HG03095 (cell line): ENCODE results near the gene DOCK1.

ENCODE experiments used
- ATAC-seq: cut with Tn5 transposase; IDR thresholded peaks from one replicate; pipeline ENCODE4 v1.9.1; 2021; ENCODE audit warnings: moderate library complexity; ENCODE audit not compliant: unreplicated experiment

Gene DOCK1

DNA sequence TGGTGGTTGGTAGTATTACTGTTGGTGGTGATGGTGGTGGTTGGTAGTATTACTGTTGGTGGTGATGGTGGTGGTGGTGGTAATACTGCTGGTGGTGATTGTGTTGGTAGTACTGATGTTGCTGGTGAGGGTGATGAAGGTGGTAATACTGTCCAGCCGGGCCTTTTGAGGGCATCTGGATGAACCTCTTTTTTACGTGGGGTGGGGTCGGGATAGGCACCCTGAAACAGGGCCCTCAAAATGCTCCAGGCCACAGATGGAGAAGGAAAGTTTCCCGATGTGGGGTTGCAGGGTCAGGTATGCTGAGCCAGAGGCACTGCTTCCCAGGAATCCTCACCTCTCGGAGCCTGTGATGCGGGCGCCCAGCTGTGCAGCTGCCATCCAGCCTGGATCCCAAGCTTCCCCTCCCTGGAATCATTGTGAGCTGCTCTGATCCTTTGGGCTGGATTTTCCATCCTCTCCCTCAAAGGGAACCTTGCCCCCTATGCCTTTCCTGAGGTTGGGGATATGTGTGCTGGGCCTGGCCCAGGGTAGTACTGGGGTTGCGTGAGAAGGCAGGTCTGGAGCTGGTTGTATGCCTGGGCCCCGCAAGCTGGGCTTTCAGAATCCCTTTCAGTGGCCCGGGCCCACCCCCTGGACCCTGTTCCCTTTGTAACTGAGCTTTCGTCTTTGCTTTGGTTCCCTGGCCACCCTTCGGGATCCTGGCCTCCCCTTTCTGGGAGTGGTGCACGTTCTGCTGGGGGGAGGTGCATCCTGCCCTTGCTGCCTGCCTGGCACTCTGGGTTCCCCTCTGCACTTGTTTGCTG lies 43.3 kb downstream of the DOCK1 start:
- no peak for ATAC-seq

DNA sequence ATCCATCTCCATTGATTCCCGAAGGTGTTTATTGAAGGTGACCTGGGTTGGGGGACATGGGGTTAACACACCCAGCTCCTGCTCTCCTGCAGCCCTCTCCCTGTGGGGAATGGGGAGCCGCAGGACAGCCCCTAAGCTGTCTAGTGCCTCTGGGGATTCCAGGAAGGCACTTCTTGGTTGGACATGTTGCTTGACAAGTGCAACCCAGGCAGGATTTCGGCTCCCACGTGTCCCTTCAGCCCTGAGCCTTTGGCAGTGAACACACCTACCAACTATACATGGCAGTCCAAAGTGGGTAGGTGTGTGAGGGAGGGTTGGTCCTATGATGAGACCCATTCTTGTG lies 43.9 kb downstream of the DOCK1 start:
- no peak for ATAC-seq

DNA sequence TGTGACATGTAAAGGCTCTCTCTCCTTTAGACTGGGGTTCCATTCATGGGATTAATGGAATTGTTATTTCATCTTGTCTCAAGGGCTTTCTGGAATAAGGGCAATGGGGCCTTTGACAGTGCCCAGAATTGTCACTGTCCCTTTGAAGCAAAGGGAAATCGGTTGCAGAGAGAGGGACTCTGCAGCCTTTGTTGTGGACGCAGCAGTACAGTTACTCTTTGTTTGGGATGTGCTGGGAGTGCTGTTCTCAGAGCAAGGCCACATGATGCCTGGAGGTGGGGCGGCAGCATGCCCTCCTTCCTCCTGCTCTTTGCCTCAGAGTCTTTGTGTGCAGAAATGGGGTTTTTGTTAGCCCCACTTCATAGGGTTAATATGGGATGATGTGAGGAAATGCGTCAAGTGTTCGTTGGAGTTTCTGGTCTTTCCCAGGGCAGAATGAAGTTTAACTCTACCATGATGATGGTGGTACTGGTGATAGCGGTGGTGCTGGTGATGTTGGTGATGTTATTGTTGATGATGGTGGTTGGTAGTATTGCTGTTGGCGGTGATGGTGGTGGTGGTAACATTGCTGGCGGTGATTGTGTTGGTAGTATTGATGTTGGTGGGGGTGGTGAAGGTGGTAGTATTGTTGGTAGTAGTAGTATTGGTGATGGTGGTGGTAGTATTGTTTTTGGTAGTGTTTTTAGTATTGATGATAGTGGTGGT lies 45.3 kb downstream of the DOCK1 start:
- no peak for ATAC-seq

DNA sequence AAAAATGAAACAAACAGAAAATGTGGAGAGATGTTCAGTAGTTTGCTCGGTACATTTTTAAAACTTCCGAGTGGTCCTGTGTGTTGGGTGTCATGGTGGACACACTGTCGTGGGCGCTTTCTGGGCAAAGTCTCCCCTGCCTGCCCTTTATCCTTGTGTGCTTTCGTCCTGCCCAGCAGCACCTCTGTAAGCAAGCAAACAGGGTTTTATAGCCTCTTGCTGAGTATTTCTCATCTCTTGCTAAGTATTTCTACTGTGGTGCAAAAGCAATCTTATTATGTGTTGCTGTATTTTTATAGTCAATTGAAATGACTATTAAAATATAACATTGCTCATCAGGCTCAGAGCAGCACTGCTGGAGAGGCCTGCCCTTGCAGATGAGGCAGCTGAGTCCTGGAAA lies 48.7 kb downstream of the DOCK1 start:
- no peak for ATAC-seq

DNA sequence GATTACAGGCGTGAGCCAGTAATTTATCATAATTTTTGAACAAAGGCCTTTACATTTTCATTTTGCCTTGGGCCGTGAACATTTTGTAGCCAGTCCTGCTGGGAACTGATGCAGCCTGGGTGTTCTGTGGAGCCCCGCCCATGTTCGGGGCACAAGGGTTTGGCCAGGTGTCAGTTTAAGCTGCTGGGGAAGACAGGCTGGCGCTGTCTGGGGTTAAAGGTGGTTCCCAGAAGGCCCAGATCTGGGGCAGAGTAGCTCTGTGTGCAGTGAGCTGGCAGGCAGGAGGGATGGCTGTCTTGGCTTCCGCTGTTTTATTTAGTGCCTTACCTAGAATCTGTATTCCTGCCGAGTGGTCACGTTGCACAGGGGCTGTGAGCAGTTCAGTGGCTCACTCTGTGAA lies 50.2 kb downstream of the DOCK1 start:
- no peak for ATAC-seq

DNA sequence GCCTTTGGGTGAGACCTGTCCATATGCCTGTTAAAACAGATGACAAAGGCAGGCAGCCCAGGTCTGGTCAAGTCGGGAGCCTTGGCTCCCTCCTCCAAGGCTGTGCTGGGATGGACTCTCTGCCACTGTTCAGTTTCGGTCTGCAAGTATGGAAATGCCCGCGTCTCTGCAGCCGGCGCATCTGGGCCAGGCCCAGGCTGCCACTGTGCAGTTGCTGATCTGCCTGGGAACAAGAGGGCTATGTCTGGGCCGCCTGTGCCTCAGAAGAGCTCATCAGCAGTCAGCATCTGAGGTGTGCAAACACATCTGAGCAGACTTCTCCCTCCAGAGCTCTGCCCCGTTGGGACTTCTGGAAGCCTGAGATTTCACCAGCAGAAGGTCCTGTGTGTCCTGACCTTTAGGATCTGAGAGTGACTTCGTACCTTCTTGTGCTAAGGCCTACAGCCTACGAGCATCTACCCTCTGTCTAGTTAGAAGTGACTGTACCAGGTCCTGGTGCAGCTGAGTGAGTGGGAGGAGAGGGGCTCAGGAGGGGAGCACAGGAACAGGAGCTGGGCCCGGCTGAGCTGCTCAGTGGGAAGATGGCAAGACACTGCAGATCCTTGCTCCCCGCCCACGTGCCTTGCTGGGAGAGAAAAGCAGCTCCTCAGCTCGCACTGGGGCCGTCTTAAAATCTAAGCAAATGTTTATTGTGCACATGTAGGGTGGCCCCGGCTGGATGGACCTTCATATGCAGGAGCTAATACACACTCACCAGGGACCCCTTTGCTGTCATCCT lies 50.9 kb downstream of the DOCK1 start:
- no peak for ATAC-seq

DNA sequence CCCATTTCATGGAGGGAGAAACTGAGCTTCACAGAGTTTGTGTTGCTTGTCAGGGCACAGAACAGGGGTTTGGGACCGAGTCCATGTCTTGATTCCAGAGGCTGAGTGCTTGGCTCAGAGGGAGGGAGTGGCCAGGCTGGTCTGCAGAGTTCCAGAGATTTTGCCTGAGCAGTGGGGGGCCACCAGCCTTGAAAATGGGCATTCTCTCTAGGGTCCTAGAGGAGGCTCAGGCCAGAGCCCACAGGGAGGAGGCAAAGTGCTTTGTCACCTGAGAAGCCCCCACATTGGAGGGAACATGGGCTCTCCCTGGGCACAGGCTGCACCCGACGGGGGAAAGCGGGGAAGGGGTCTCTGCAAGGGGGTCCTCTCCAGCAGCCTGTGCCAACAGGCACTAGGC lies 51.5 kb downstream of the DOCK1 start:
- no peak for ATAC-seq

DNA sequence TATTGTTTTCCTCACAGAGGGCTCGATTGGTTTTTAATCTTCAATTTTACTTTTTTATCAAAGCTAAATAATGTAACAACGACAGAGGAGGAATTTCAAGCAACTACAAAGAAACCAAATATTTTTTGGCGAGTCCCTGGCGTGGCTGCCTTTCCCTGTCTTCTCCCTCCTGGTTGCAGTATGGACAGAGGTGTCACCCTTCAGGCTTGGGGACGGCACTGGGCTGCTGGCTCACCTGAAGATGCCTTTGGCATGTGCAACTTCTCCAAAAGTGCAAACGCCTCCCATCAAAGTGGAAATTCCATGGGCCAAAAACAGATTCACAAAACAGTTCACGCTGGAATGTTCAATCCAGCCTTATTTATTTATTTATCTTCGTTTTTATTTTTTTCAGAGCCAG lies 51.9 kb downstream of the DOCK1 start:
- ATAC-seq, result no peak

DNA sequence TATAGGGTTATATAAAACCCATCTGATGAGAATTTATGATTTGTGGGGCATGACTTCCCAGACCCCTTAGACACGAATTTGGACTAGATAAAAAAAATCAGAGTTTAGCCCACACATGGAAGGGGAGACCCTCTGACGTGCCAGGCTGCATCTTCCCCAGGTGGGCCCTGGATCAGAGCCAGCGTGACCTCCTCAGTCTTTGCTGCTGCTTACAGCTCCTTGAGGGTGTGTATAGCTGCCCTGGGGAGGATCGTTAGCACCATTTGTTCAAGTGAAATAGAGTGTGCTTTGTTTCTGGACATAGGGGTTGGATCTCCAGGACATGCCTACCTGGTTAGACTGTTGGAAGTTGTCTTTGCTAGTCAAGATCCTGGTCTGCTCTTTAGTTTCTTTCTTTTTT lies 54.2 kb downstream of the DOCK1 start:
- no peak for ATAC-seq

DNA sequence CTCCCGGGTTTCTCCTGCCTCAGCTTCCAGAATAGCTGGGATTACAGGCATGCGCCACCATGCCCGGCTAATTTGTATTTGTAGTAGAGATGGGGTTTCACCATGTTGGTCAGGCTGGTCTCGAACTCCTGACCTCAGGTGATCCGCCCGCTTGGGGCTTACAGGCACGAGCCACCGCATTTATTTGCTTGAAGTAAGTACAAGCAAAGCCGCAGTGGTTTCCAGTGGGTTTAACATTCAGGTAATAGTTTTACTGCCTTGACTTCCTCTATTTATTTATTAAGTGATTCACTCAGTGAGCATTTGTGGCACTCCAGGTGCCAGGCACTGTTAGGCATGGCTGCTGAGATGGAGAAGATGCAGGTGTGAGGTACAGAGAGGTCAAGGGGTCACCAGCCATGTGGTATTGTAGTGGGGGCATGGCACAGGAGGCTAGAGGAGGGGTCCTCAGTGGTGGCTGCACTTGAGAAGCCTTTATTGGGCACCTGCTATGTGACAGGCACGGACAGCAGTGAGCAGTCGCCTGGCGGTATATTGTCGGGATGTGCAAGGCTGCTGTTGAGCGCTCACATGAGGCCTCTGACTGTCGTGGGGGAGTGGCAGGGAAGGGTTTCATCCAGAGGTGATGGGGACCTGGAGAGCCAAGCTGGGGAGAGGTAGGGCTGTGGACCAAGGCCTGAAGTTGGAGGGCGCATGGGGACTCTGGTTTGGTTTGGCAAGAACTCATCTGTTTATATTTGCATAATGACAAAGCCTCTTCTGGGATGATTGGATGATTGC lies 54.9 kb downstream of the DOCK1 start:
- no peak for ATAC-seq

DNA sequence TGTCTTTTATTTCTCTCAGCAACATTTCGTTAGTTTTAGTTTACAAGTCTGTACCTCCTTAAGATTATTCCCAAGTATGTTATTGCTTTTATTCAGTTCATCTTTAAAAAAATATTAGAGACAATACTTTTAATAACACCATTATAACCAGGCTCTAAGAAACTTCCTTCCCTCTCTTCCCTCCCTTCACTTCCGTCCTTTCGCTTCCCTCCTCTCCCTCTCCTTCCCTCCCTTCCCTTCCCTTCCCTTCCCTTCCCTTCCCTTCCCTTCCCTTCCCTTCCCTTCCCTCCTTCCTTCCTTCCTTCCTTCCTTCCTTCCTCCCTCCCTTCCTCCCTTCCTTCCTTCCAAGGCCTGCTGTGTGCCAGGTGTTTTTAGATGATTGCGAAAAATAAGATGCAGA lies 58.1 kb downstream of the DOCK1 start:
- no peak for ATAC-seq

DNA sequence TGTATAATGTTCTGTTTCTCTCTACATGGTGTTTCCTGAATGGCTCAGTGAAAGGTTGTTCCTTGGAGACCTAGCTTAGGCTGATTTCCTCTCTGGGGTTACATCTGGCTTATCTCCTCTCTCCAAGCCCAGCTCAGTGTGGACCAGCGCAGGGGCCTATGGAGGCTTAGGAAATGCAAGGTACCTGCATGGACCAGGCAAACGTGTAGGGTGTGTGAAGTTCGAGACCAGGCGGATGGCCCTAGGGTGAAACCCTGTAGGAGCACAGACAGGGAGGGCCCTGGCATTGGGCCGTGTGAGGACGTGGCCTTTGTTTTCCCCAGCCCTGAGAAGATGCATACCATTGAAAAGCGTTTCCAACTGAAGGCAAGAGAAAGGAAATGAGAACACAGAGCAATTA lies 59.0 kb downstream of the DOCK1 start:
- no peak for ATAC-seq

DNA sequence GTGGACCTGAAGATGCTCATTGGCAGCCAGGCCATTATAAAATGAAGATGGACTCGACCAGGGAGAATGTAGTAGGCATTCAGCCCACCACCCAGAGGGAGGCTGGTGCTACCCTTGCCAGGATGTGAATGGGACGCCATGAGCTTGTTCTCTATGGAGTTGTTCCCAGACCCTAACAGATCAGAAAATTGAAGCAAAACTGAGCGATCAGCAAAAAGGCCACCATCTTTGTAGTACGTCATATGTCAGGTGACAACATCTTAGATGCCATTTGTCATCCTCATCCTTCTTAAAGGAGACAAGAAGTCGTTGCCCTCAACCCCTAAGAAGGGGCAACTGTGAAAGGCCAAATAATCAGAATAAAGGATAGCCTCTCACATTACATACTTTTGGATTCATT lies 61.7 kb downstream of the DOCK1 start:
- no peak for ATAC-seq

DNA sequence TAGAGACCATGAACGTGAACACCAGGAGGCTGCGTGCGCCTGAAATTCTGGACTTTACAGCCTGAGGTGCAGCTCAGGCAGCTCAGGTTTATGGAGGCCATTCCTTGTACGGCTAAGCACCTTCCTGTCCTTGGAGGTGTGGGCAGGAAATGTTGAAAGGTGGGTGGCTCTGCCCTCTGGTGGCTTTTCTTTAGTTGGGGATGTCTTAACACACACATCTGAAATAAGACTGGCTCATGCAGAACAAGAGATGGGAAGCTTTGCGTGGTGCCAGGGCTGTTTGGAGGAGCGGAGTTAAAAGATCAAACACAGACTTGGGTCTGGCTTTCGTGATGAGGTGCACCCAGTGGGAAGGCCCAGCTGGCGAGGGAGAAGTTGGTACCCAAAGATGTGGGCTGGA lies 64.1 kb downstream of the DOCK1 start:
- no peak for ATAC-seq

DNA sequence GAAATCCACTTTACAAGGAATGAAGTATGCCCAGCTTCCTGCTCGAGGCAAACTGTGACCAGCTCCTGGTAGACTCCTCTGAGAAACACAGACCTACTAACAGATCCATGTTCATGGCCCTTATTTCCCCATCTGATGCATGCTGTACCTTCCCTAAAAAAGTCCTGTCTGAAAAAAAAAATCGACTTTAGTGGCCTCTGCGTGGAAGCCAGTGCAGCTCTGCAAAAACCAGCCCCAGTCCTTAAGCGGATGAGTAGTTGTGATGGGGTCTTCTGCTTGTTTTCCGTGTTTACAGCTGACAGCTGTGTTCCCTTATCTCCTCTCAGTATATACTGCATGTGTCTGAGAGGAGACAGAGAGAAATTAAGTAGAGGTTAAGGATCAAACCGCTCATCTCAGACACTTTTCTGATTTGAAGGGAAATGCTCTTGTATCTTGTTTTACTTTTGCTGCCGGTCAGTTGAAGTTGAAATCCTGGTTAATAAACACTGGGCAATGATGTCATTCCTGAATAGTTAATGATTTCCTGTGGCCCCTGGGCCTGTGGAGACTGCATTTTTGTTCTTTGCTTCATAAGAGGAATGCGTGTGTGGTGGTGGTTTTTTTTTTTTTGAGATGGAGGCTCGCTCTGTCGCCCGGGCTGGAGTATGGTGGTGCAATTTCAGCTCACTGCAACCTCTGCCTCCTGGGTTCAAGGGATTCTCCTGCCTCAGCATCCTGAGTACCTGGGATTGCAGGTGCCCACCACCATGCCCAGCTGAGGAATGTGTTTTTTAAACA lies 67.6 kb downstream of the DOCK1 start:
- ATAC-seq, result no peak

DNA sequence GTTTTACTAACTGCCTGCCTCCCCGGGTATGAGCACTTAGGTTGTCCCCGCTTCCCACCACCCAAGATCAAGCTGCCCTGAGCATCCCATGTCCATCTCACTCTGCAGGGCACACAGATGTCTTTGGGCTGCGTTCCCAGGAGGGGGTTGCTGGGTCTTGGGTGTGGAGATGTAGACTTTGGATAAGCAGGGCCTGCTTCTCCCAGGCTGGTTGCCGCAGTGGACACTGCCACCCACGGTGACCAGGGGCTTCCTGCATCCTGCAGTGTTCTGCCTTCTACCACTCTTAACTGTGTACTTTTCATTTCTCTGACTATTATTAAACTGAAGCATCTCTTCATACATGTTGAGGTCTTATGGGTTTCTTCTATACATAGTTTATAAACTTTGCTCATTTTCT lies 70.0 kb downstream of the DOCK1 start:
- ATAC-seq, result no peak

DNA sequence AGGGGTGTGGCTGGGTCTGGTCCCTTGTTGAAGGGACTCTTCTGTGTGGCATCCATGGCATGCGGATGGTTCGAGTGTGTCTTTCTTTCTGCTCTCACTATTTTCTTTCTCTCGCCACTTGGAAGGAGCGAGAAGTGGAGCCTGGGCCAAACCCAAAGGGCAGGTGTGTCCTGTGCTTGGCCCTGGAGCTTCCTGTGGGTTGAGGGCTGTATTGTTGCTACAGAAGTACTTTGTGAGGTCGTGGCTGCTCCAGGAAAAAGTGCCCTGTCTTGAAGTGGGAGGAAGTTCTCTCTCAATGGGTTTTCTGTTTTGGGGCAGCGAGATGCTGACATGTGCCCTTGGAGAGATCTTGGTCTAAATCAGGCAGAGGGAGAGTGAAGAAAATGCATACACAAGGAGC lies 72.0 kb downstream of the DOCK1 start:
- ATAC-seq, result no peak

DNA sequence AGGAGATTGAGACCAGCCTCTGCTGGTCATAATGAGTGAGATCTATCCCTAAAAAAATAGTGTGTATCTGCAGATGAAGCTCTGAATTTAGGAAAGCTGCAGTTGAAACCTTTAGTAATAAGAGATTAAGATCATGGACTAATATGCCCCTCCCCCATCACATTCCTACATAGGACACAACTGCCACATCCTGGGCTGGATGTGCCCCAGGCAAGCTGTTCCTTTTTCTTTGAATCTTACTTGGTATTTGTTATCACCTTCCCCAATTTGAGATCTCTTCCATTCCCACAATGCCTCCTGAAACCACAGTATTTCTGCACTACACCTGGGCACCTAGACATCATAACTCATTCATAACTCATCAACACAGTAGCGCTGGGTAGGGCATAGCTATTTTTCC lies 74.1 kb downstream of the DOCK1 start:
- no peak for ATAC-seq

DNA sequence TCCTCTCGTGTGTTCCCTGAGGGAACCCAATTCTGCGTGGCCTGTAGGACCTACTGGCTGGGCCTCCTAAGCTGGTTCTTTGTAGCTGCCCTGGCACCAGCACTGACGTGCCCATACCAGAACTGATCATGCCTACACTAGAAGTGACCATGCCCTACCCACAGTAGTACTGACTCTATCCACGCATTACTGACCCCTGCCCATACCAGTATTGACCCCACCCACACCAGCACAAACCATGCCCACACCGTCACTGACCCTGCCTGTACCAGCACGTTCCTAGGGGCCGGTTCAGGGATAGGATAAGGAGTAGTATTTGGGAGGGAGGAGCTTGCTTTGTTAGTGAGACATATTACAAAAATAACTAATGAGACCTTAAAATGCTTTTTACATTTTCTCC lies 88.0 kb downstream of the DOCK1 start:
- ATAC-seq, result no peak

DNA sequence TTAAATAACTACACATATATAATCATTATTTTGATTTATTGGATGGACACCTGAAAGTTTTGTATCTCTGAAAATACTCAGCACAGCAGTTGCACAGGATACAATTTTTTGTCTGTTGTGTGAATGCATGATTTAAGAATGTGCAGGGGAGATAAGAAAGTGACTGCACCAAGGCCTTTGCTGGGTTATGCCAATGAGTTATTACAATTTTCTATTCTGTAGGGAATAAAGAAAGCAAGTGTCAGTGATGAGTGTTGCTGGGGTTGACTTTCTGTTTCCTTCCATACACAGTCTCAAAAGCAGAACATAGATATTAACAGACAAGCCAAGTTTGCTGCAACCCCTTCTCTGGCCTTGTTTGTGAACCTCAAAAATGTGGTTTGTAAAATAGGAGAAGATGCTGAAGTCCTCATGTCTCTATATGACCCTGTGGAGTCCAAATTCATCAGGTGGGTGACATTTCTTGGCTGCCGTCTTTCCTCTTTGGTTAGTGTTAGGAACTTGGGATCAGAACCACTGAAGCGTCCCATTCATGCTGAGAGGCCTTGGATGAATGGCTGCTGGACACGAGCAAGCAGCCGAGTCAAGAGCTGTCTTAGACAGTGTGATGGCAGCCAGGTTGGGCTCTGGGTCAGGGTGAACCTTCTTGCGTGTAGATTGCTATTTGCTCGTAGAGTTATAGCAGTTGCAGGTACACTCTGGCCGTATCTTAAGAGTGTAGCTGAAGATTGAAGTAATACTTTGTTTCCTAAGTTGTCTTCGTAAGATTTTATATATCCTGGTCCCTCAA lies 92.8 kb downstream of the DOCK1 start:
- no peak for ATAC-seq
